BLaER1 (cell line): ENCODE data around the gene DNAI1.

Source experiments
- H3K27ac ChIP-seq: shearing (Covaris generic); formaldehyde crosslinking; 2 replicates; pipeline ENCODE4 v1.8.1; 2022
- H3K27me3 ChIP-seq: shearing (Covaris generic); formaldehyde crosslinking; 2 replicates; pipeline ENCODE4 v1.8.1; 2022
- H3K36me3 ChIP-seq: shearing (Covaris generic); formaldehyde crosslinking; 2 replicates; pipeline ENCODE4 v1.8.1; 2022
- H3K4me1 ChIP-seq: shearing (Covaris generic); formaldehyde crosslinking; 2 replicates; pipeline ENCODE4 v1.8.1; 2022
- H3K4me2 ChIP-seq: shearing (Covaris generic); formaldehyde crosslinking; 2 replicates; pipeline ENCODE4 v1.8.1; 2022
- H3K4me3 ChIP-seq: shearing (Covaris generic); formaldehyde crosslinking; 2 replicates; pipeline ENCODE4 v1.8.1; 2022
- H3K9ac ChIP-seq: shearing (Covaris generic); formaldehyde crosslinking; 2 replicates; pipeline ENCODE4 v1.8.1; 2022
- H3K9me3 ChIP-seq: shearing (Covaris generic); formaldehyde crosslinking; 2 replicates; pipeline ENCODE4 v1.8.1; 2022
- H4K20me1 ChIP-seq: shearing (Covaris generic); formaldehyde crosslinking; 2 replicates; pipeline ENCODE4 v1.8.1; 2022
- Cebpa-rat ChIP-seq: shearing (Covaris generic); IDR thresholded peaks from 2 replicates; pipeline ENCODE4 v1.8.1; 2022

Gene DNAI1

GRCh38 chr9:34517185-34517584 is 58.6 kb downstream of the DNAI1 start:
- Histone ChIP-seq H4K20me1 (0 out of 2 replicates have a peak, but pooled peaks cover 10% of the 10 kb centered on the region), H3K27ac (peak overlapping the region; percentile 64; the same call in 1 of the 2 replicates), H3K9me3 (no peaks in the 10 kb centered on the region), H3K4me1 (peaks cover 77% of the 10 kb centered on the region), H3K4me2 (peak overlapping the region; percentile 77), H3K36me3 (no peaks in the 10 kb centered on the region), H3K4me3 (no peak overlapping the region), H3K27me3 (peaks cover 7% of the 10 kb centered on the region; the same call in 1 of the 2 replicates), H3K9ac (0 out of 2 replicates have a peak overlapping the region, but pooled peaks have one; percentile 51)
- no peak for TF ChIP-seq Cebpa-rat

DNA sequence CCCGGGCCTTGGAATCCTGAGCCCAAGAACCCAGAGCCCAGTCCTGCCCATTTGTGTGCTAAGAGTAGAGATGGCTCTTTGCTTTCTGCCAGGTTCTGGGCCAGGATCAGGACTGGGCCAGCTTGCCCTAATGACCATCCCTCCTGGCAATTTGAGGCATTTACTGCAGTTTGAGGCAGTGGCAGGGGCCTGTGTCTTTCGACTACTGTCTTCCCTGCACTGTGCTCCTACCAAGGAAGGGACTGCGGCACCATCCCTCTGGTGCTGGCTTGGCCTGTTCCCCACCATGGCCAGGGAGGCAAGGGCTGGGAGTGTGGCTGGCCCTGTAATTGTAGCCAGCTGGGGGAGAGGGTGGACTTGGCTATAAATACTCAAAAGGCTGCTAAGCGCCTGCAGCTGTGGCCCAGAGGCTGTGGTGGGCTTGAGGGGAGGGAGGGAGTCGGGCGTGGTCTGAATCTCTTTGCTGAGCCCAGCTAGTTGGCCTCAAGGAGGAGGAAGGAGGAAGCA is 59.6 kb downstream of the DNAI1 start:
- Histone ChIP-seq H3K4me3 (0 out of 2 replicates have a peak overlapping the region, but pooled peaks have one; percentile 5), H4K20me1 (0 out of 2 replicates have a peak, but pooled peaks cover 13% of the 10 kb centered on the region), H3K36me3 (no peaks in the 10 kb centered on the region), H3K4me1 (peaks cover 73% of the 10 kb centered on the region), H3K4me2 (peak overlapping the region; percentile 77), H3K27ac (peak overlapping the region; percentile 64), H3K9me3 (no peaks in the 10 kb centered on the region), H3K27me3 (peaks cover 12% of the 10 kb centered on the region; the same call in 1 of the 2 replicates), H3K9ac (peak overlapping the region; percentile 51)
- no peak for TF ChIP-seq Cebpa-rat

- H3K9me3 ChIP-seq = no peaks in the 10 kb centered on the region
- H3K4me1 ChIP-seq = peaks cover 73% of the 10 kb centered on the region
- H3K27me3 ChIP-seq = peaks cover 12% of the 10 kb centered on the region; the same call in 1 of the 2 replicates
- H3K36me3 ChIP-seq = no peaks in the 10 kb centered on the region
- TF ChIP-seq Cebpa-rat = no peak
- H3K27ac ChIP-seq = no peak overlapping the region
- H3K4me3 ChIP-seq = no peak overlapping the region
- H3K4me2 ChIP-seq = peak overlapping the region; percentile 77
- 0 out of 2 replicates have a peak, but pooled peaks cover 13% of the 10 kb centered on the region for H4K20me1 ChIP-seq
- no peak overlapping the region for H3K9ac ChIP-seq
Measured at GRCh38 chr9:34518896-34519295, 60.3 kb downstream of the DNAI1 start.

GRCh38 chr9:34519321-34520020 is 60.9 kb downstream of the DNAI1 start:
- TF ChIP-seq Cebpa-rat = no peak
- H3K9me3 ChIP-seq = no peaks in the 10 kb centered on the region
- H4K20me1 ChIP-seq = 0 out of 2 replicates have a peak, but pooled peaks cover 13% of the 10 kb centered on the region
- peaks cover 67% of the 10 kb centered on the region for H3K4me1 ChIP-seq
- no peak overlapping the region for H3K27ac ChIP-seq
- no peak overlapping the region for H3K9ac ChIP-seq
- peaks cover 12% of the 10 kb centered on the region; the same call in 1 of the 2 replicates for H3K27me3 ChIP-seq
- H3K4me3 ChIP-seq = no peak overlapping the region
- H3K4me2 ChIP-seq = peak overlapping the region; percentile 77
- no peaks in the 10 kb centered on the region for H3K36me3 ChIP-seq

DNA sequence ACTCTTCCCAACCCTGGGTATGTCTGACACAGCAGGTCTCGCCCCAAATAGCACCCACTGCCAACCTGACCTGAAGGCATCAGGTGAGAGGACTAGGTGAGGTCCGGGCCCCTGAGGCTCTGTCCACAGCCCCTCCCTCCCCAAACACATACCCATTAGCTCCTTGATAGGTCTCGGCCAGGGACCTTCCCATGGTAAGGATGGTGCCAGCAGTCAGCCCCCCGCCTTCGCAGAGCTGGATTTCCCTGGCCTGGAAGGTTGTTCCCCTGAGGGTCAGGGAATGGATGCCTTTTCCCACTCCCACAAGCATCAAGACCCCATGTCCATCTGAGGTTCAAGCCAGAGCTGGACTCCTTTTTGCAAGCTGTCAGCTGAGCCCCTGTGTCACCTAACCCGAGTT is 61.5 kb downstream of the DNAI1 start:
- Histone ChIP-seq H3K4me2 (peak overlapping the region; percentile 77; the same call in 1 of the 2 replicates), H3K4me3 (no peak overlapping the region), H3K9me3 (no peaks in the 10 kb centered on the region), H3K9ac (no peak overlapping the region), H3K4me1 (peaks cover 63% of the 10 kb centered on the region), H3K36me3 (no peaks in the 10 kb centered on the region), H3K27ac (no peak overlapping the region), H3K27me3 (peaks cover 12% of the 10 kb centered on the region; the same call in 1 of the 2 replicates), H4K20me1 (0 out of 2 replicates have a peak, but pooled peaks cover 13% of the 10 kb centered on the region)
- TF ChIP-seq Cebpa-rat = no peak

GRCh38 chr9:34520505-34521385 is 62.1 kb downstream of the DNAI1 start:
- H3K9ac ChIP-seq = no peak overlapping the region
- peak overlapping the region; percentile 91 for H3K4me2 ChIP-seq
- H3K9me3 ChIP-seq = no peaks in the 10 kb centered on the region
- H3K4me3 ChIP-seq = no peak overlapping the region
- peaks cover 63% of the 10 kb centered on the region for H3K4me1 ChIP-seq
- H3K27ac ChIP-seq = no peak overlapping the region
- 0 out of 2 replicates have a peak, but pooled peaks cover 13% of the 10 kb centered on the region for H4K20me1 ChIP-seq
- H3K27me3 ChIP-seq = peaks cover 12% of the 10 kb centered on the region; the same call in 1 of the 2 replicates
- no peaks in the 10 kb centered on the region for H3K36me3 ChIP-seq
- TF ChIP-seq Cebpa-rat = peak; percentile 72

DNA sequence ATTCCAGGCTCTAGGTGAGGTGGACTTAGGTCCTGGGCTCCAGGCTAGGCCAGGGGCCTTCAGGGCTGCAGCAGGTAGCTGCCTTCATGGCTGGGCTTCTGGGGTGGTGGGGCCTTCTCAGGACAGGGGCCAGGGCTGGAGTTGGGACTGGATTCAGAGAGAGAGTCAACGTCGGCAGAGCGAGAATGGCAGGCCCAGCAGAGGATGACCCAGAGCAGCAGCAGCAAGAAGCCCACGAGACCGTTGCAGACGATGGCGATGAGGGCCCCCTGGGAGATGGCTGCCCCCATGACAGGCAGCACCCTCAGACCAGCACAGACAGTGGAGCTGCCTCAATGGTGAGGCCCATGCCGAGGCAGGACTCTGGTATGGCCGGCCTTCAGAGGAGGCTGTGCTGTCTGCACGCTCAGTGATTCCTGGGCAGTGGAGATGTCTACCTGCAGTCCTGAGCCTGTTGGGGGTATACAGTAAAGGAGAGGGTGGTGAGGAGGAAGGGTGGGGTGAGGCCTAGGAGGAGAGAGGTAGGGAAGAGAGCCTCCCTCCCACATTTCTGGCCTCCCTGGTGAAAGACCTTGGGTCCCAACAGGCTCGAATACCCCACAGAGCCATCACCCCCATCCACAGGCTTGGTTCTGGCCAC is 62.9 kb downstream of the DNAI1 start:
- no peak for TF ChIP-seq Cebpa-rat
- peak overlapping the region; percentile 91 for H3K4me2 ChIP-seq
- H3K4me1 ChIP-seq = peaks cover 58% of the 10 kb centered on the region
- no peak overlapping the region for H3K9ac ChIP-seq
- no peak overlapping the region for H3K27ac ChIP-seq
- no peaks in the 10 kb centered on the region for H3K9me3 ChIP-seq
- H3K4me3 ChIP-seq = no peak overlapping the region
- H3K36me3 ChIP-seq = no peaks in the 10 kb centered on the region
- H3K27me3 ChIP-seq = peaks cover 12% of the 10 kb centered on the region; the same call in 1 of the 2 replicates
- H4K20me1 ChIP-seq = 0 out of 2 replicates have a peak, but pooled peaks cover 13% of the 10 kb centered on the region

GRCh38 chr9:34522091-34522887 is 63.7 kb downstream of the DNAI1 start:
- Histone ChIP-seq H3K4me3 (peak overlapping the region; percentile 64), H3K9ac (peak overlapping the region; percentile 29; the same call in 1 of the 2 replicates), H3K36me3 (no peaks in the 10 kb centered on the region), H3K9me3 (no peaks in the 10 kb centered on the region), H3K27me3 (peaks cover 12% of the 10 kb centered on the region; the same call in 1 of the 2 replicates), H3K27ac (no peak overlapping the region), H4K20me1 (0 out of 2 replicates have a peak, but pooled peaks cover 13% of the 10 kb centered on the region), H3K4me1 (peaks cover 51% of the 10 kb centered on the region), H3K4me2 (peak overlapping the region; percentile 91)
- no peak for TF ChIP-seq Cebpa-rat
